ENCODE results near the gene NIPSNAP2. TPM values are rescaled to one million over a fixed set of nuclear protein-coding genes. Genes with fewer than 3 reads are reported as not detected.
A peak's percentile ranks its signal among the peaks of the same experiment; 100 is the strongest.
"Not testable (repeated sequence)": the region's sequence is repeated elsewhere in the genome, so short reads cannot be mapped to it uniquely, and the experiment has no call there.

NIPSNAP2 gene
- polyA plus RNA-seq, 1 donor from 2014 or later = 43.7 TPM

DNA sequence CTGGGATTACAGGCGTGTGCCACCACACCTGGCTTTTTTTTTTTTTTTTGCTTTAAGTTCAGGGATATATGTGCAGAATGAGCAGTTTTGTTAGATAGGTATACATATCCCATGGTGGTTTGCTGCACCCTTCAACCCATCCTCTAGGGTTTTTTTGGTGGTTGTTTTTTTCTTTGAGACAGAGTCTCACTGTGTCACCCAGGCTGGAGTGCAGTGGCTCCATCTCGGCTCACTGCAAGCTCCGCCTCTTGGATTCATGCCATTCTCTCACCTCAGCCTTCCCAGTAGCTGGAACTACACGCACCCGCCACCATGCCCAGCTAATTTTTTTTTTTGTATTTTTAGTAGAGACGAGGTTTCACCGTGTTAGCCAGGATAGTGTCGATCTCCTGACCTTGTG, 84.4 kb downstream of the NIPSNAP2 start:
- H3K4me3 Mint-ChIP-seq = peak overlapping the region in 1 of 4 donors; percentile 68
- H3K4me1 Mint-ChIP-seq = peaks cover 9 to 23% (median 19%) of the 10 kb centered on the region in 3 donors
- not testable (repeated sequence) for H3K27me3 Mint-ChIP-seq, H3K36me3 Mint-ChIP-seq, H3K9me3 Mint-ChIP-seq
- peak overlapping the region in 1 of 3 donors; percentile 57 for H3K27ac Mint-ChIP-seq

Other genes starting within 250 kb of the NIPSNAP2 start
- gene SEPTIN14, start 101.8 kb upstream of the NIPSNAP2 start, polyA plus RNA-seq = not detected
- gene ZNF713, start 77.1 kb upstream of the NIPSNAP2 start, polyA plus RNA-seq = 3.3 TPM
- 19.9 TPM for gene MRPS17, start 12.7 kb upstream of the NIPSNAP2 start, polyA plus RNA-seq
- 5.6 TPM for gene PSPH, start 86.9 kb downstream of the NIPSNAP2 start, polyA plus RNA-seq
- gene CCT6A, start 87.2 kb downstream of the NIPSNAP2 start, polyA plus RNA-seq = 81.6 TPM
- gene SUMF2, start 99.7 kb downstream of the NIPSNAP2 start, polyA plus RNA-seq = 130 TPM
- not detected for gene PHKG1, start 128.4 kb downstream of the NIPSNAP2 start, polyA plus RNA-seq
- gene CHCHD2, start 141.9 kb downstream of the NIPSNAP2 start, polyA plus RNA-seq = 530 TPM
- gene NUPR2, start 151.8 kb downstream of the NIPSNAP2 start, polyA plus RNA-seq = not detected